Endothelial cell of umbilical vein (primary cell): ENCODE measurements around the gene PLB1. TPM values are rescaled to one million over a fixed set of nuclear protein-coding genes. Genes with fewer than 3 reads are reported as not detected.

ENCODE experiments used
- BruUV-seq: library from RNA; stranded (reverse); fragments of 400-500 nt; replicated peaks from 2 replicates; lab custom pipeline; 2021; lab: Mats Ljungman, UMichigan
- CTCF ChIA-PET: fragments of 300-600, 350-600 bp; sonication (Branson Sonifier 250); formaldehyde crosslinking; loops from one replicate; lab custom pipeline; 2021; ENCODE audit warnings: antibody characterized with exemption, inconsistent platforms; lab: Charles Lee
- POLR2A ChIA-PET: fragments of 300-600, 350-600 bp; sonication (Branson Sonifier 250); formaldehyde crosslinking; loops from one replicate; lab custom pipeline; 2021; ENCODE audit warnings: antibody characterized with exemption, inconsistent platforms; lab: Charles Lee
- DNase-seq: peaks from one replicate; pipeline ENCODE4 v3.0.0-alpha.2; 2011; ENCODE audit warnings: low read depth, low spot score
- FAIRE-seq: peaks from 2 replicates; lab custom pipeline; 2011; peaks lifted over from hg19 to GRCh38; lab: Jason Lieb, UNC
- H2AFZ ChIP-seq: 2 replicates; pipeline ENCODE4 v1.6.0; 2012; ENCODE audit warnings: low read depth, low read length, control low read depth, inconsistent platforms
- H3K27ac ChIP-seq: 2 replicates; pipeline ENCODE4 v1.5.1; 2011; ENCODE audit warnings: low read depth, mild to moderate bottlenecking, control low read depth, low read length, moderate library complexity; ENCODE audit not compliant: insufficient read depth
- H3K27me3 ChIP-seq, 2 experiments: 2 replicates each; pipeline versions ENCODE4 v1.6.0 to v1.6.1; 2011; ENCODE audit warnings: low read length in 2 of 2, mixed read lengths in 1 of 2; ENCODE audit not compliant: control insufficient read depth in 2 of 2, insufficient read depth in 2 of 2
- H3K36me3 ChIP-seq, 2 experiments: 2 replicates in 1 of 2; 3 replicates in 1 of 2; pipeline ENCODE4 v1.5.1; 2011; ENCODE audit warnings: low read length in 2 of 2, mild to moderate bottlenecking in 1 of 2, moderate library complexity in 1 of 2; ENCODE audit not compliant: control insufficient read depth in 2 of 2, insufficient read depth in 2 of 2; ENCODE audit errors: extremely low read depth in 1 of 2
- H3K4me1 ChIP-seq: 3 replicates; pipeline ENCODE4 v1.5.1; 2011; ENCODE audit warnings: mild to moderate bottlenecking, low read length; ENCODE audit not compliant: control insufficient read depth, insufficient read depth; ENCODE audit errors: extremely low read depth
- H3K4me2 ChIP-seq: 2 replicates; pipeline ENCODE4 v1.6.1; 2011; ENCODE audit warnings: low read length, control low read depth, mixed read lengths; ENCODE audit not compliant: insufficient read depth
- H3K4me3 ChIP-seq, 3 experiments: fragments of 200-600 bp in 1 of 3; sonication (generic), shearing (Covaris generic) in 1 of 3; replicated peaks in 1 of 3; 2 replicates each; pipeline ENCODE4 v1.5.1; 2011 to 2016; ENCODE audit warnings: control low read depth in 3 of 3, low read length in 3 of 3, mild to moderate bottlenecking in 2 of 3, inconsistent platforms in 1 of 3, low read depth in 1 of 3, moderate library complexity in 1 of 3; ENCODE audit not compliant: insufficient read depth in 1 of 3
- H3K79me2 ChIP-seq: 2 replicates; pipeline ENCODE4 v1.6.0; 2012; ENCODE audit warnings: low read length, inconsistent platforms; ENCODE audit not compliant: control insufficient read depth, insufficient read depth
- H3K9ac ChIP-seq: replicated peaks from 2 replicates; pipeline ENCODE3; 2011; ENCODE audit warnings: low read length, control low read depth; ENCODE audit not compliant: insufficient read depth; ENCODE audit errors: extremely low read depth
- H3K9me1 ChIP-seq: replicated peaks from 3 replicates; pipeline ENCODE4 v1.6.0; 2011; ENCODE audit warnings: mild to moderate bottlenecking, low read length; ENCODE audit not compliant: control insufficient read depth, insufficient read depth; ENCODE audit errors: extremely low read depth
- H3K9me3 ChIP-seq: replicated peaks from 2 replicates; pipeline ENCODE4 v1.5.1; 2012; ENCODE audit warnings: low read length, inconsistent platforms; ENCODE audit not compliant: control insufficient read depth, insufficient read depth
- H4K20me1 ChIP-seq: replicated peaks from 2 replicates; pipeline ENCODE3; 2011; ENCODE audit warnings: mild to moderate bottlenecking, low read length; ENCODE audit not compliant: control insufficient read depth, insufficient read depth; ENCODE audit errors: extremely low read depth
- CTCF ChIP-seq, 2 donors: IDR thresholded peaks; 1 replicate in 1 of 2; 2 replicates in 1 of 2; pipeline ENCODE4 v1.5.1; 2011; ENCODE audit warnings: low read length in 2 of 2, mild to moderate bottlenecking in 2 of 2, moderate library complexity in 2 of 2, control low read depth in 1 of 2, inconsistent platforms in 1 of 2, low read depth in 1 of 2; ENCODE audit not compliant: insufficient read depth in 1 of 2; ENCODE audit errors: extremely low read depth in 1 of 2
- EZH2 ChIP-seq: IDR thresholded peaks from 2 replicates; pipeline ENCODE4 v1.6.1; 2012; ENCODE audit warnings: borderline replicate concordance, low read depth, mild to moderate bottlenecking, moderate library complexity, low read length, inconsistent platforms; ENCODE audit not compliant: severe bottlenecking
- FOS ChIP-seq: IDR thresholded peaks from 2 replicates; pipeline ENCODE4 v1.6.1; 2011; ENCODE audit warnings: mild to moderate bottlenecking, low read length, moderate library complexity, borderline replicate concordance; ENCODE audit not compliant: insufficient read depth
- GATA2 ChIP-seq: IDR thresholded peaks from 2 replicates; pipeline ENCODE4 v1.7.0; 2011; ENCODE audit warnings: low read depth, mild to moderate bottlenecking, moderate library complexity, mixed read lengths, low read length; ENCODE audit not compliant: insufficient read length, insufficient read depth
- JUN ChIP-seq: IDR thresholded peaks from 2 replicates; pipeline ENCODE4 v1.6.1; 2011; ENCODE audit warnings: borderline replicate concordance, low read depth; ENCODE audit not compliant: insufficient read length, insufficient read depth
- MAX ChIP-seq: IDR thresholded peaks from 2 replicates; pipeline ENCODE4 v1.6.1; 2011; ENCODE audit not compliant: insufficient read depth, insufficient read length
- MYC ChIP-seq: IDR thresholded peaks from one replicate; pipeline ENCODE4 v1.6.1; 2011; ENCODE audit warnings: mild to moderate bottlenecking, low read depth, low read length
- POLR2A ChIP-seq: IDR thresholded peaks from 2 replicates; pipeline ENCODE4 v1.6.1; 2012; ENCODE audit warnings: low read depth, mild to moderate bottlenecking, control low read depth, low read length
- POLR2AphosphoS5 ChIP-seq: IDR thresholded peaks from 2 replicates; pipeline ENCODE4 v1.6.1; 2012; ENCODE audit warnings: low read depth, mild to moderate bottlenecking, control low read depth, low read length, moderate library complexity; ENCODE audit not compliant: insufficient read depth
- dilution Hi-C: fragments of 300-500 bp; cut with MboI; formaldehyde crosslinking; loops from one replicate; pipeline ENCODE4 v1.15.0; 2019; ENCODE audit warnings: low sequenced_read_pairs; ENCODE audit not compliant: extremely low pct_ligation_motif_present
- intact Hi-C: fragments of 100-400 bp; cut with micrococcal nuclease; formaldehyde crosslinking; loops from one replicate; pipeline ENCODE4 v1.10.0; 2022
- polyA plus RNA-seq, 4 experiments: library from polyadenylated mRNA; depleted of rRNA in 3 of 4; stranded (reverse) in 3 of 4; unstranded in 1 of 4; fragments of >200 nt; gene quantifications; 2 replicates each; pipeline versions ENCODE4 v1.2.1 to v1.2.3, GENCODE V29; 2011 to 2012; ENCODE audit warnings: missing spikeins in 1 of 4
- total RNA-seq: library from RNA; stranded (reverse); gene quantifications from 2 replicates; pipeline ENCODE4 v1.2.3, GENCODE V29; 2021

The PLB1 gene
- total and polyA plus RNA-seq, 2 donors (not counting 3 experiments of a cell fraction or from before 2014, with no cell fraction given), result 0.75 to 0.80 TPM

GRCh38 chr2:28564346-28564745 lies 68.5 kb downstream of the PLB1 start:
- H3K4me3 ChIP-seq, result no peak overlapping the region
- no peaks in the 10 kb centered on the region for H3K9me3 ChIP-seq
- CTCF ChIA-PET, result no interaction called here
- DNase-seq (no peak), FAIRE-seq (no peak)
- no peaks in the 10 kb centered on the region for H3K79me2 ChIP-seq
- H3K4me2 ChIP-seq, result no peak overlapping the region
- BruUV-seq, result no TSS peak
- no peak overlapping the region for H3K9ac ChIP-seq
- H2AFZ ChIP-seq, result no peak overlapping the region
- TF ChIP-seq GATA2 (no peak), CTCF (IDR thresholded peaks at IDR 0.05; ENCODE audit: extremely low read depth in 1 of 2, insufficient read depth in 1 of 2, low read depth in 1 of 2, low read length in 2 of 2) (no peak), EZH2 (no peak), JUN (no peak), MYC (no peak), POLR2A (no peak), POLR2AphosphoS5 (no peak), MAX (no peak), FOS (no peak)
- peaks cover 2% of the 10 kb centered on the region for H3K4me1 ChIP-seq
- intact Hi-C loops (loop anchor here (10.0 kb wide), 1 partner anchor 810 kb away; no protein-coding TSS in a partner anchor), dilution Hi-C loops (no loop called here)
- no peak overlapping the region for H3K27ac ChIP-seq
- no peaks in the 10 kb centered on the region for H3K27me3 ChIP-seq
- H3K9me1 ChIP-seq, result no peaks in the 10 kb centered on the region
- H4K20me1 ChIP-seq, result no peaks in the 10 kb centered on the region
- POLR2A ChIA-PET, result no interaction called here
- no peaks in the 10 kb centered on the region for H3K36me3 ChIP-seq
